GDM1 (cell line): ENCODE data around the gene PWWP2B.

Source experiments
- DNase-seq: peaks from one replicate; lab custom pipeline; 2025; lab: John Stamatoyannopoulos, UW

PWWP2B gene

DNA sequence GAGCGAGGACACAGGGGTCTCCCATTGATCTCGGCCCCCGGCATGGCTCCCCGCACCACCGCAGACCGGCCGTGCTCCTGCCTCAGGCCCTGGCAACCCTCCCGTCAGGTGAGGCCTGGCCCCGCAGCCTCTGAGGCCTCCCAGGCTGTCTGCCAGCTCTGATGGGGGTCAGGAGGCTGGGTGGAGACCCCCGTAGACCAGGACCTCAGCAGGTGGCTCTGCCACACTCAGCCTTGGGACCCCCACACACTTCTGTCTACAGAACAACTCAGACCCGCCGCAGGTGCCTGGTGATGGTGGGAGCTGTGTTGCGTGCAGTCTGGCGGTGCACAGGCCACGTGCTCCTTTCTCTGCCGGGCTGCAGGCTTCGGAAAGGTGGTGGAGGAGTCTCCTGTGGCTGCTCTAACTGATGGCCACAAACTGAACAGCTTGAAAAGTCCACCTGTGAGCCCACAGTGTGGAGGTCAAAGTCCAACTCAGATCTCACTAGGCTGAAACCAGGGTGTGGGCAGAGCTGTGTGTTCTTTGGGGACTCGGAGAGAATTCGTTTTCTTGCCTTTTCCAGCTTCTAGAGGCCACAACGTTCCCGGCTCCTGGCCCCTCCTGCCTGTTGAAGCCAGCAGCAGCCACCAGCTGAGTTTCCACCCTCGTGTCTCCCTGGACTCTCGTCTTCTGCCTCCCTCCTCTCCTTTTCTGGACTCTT is 62.5 kb downstream of the PWWP2B start:
- no peak for DNase-seq

- no peak for DNase-seq
Measured at GRCh38 chr10:132460071-132460470, 63.1 kb downstream of the PWWP2B start.

GRCh38 chr10:132460691-132461090 is 63.7 kb downstream of the PWWP2B start:
- DNase-seq, result no peak

GRCh38 chr10:132461103-132461682 is 64.2 kb downstream of the PWWP2B start:
- no peak for DNase-seq

DNA sequence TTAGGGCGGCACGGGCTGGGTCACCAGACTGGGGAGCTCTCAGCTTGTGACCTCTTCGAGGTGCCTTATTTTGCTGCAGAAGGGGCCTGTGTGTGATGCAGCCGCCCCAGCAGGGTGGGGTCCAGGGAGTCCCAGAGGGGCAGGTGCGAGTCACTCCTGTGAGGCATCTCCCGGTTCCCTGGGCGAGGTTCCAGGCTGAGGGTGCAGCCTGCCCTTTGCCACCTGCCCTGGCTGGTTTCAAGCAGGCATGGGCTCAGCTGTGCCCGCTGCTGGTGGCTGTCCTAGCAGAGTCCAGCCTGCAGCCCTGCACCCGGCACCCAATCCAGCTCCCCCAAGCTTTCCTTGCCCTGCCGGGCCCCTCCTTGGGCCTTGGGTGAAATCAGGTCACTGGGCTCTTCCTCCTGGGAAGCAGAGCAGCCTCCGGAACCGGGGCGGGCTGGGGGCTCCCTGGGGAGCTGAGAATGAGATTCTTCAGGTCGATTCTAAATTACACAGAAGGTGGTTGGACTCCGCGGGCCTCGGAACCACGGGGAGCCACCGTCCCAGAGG is 64.8 kb downstream of the PWWP2B start:
- DNase-seq, result no peak

DNA sequence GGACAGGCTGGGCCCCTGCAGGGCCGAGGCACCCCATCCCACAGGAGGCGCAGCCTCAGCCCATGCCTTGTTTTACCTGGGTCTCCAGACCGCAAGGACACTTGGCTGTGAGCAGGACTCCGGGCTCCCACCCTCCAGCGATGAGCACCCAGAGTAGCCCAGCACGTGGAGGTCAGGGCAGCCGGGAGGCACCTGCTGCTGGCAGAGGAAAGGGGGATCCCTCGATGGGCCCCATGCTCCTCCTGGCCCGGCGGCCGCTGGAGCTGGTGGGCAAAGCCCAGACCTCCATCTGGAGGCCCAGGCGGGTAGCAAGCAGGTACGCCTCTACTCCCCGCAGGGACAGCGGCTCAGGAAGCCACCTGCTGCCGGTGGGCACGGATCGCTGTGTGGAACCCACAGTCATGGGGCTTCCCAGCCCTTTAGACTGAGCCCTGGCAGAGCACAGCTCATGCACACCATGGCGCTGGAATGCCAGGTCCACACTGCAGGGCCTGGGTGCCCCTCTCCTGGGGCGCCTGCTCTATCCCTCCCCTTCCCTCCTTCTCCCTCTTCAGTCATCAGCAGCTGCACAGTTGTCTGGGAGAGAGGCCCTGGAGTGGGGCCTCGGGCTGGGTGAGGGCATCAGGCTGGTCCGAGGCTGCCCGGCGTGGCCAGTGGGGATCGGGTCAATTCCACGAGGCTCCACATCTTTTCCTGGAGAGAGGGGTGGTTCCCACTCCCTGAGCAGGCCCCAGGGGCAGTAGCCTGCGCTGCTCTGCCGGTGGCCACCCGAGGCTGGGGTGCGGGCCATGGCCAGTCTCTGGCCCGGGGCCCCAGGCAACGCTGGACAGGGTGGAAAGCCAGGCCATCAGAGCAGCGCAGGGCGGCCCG is 65.7 kb downstream of the PWWP2B start:
- DNase-seq, result no peak

GRCh38 chr10:132463333-132464255 is 66.6 kb downstream of the PWWP2B start:
- DNase-seq, result no peak

DNA sequence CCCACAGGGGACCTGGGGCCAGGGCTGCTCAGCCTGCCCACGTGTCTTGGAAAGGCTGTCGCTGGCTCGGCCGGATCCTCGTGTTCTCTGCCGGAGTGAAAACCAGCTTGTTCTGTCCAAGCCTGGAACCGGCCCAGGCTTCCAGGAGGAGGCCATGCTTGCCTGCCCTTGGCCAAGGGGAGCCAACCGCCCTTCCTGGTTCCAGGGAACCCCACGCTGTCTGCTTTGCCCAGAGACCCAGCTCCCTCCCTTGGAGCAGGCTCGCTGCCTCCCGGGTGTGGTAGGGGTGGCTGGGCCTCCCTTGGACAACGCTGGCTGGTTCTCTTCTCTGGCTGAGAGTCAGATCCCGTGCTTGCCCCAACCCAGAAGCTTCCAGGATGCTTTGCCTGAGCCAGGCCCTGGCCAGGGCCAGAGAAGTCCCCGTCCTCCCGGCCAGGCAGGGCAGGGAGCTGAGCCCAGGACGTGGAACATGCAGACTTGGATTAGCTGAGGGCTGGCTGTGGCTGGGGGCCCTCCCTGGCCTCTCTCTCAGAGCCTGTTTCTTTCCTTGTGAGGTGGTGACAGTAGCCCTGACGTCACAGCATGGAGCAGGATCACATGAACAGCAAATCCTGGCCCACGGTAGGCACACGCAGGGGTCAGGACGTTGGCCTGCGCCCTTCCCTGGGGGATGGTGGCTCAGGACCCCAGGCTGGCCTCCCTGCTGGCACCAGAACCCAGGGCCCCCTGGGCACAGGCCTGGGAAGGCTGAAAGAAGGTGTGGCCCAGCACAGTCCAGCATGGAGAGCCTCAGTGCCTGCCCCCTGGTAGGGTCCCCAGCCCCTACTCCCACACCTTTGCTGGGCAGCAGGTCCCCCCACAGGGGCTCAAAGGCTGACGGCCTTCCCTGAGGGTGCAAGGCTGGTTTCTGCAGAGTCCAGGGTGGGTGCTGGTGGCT is 67.5 kb downstream of the PWWP2B start:
- DNase-seq, result no peak

DNA sequence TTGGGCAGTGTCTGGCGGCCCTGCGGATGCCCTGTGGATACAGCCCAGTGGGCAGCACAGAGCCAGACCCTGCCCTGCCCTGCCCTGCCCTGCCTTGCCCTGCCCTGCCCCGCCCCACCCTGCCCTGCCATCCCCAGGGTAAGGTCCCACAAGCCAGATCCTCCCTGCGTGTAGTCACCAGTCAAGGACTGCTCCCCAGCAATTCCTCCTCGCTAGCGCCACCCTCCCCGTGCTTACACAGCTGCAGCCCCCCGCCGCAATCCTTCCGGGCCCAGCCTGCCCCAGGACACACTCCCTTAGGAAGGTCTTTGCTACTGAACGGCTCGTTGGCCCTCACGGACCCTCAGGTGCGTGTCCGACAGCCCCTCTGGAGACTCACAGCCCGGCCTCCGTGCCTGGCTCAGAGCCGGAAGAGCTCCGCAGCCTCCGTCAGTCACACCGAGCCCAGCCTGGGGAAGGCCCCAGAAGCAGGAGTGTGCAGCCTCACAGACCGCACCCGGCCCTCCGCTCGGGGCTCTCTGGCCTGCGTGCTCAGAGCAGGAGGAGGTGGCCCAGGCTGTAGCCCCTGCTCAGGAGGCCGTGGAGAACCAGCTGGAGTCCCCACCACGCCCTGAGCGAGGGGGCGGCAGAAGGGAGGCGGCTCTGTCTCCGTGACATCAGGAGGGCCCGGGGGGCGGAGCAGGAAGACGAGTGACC is 68.3 kb downstream of the PWWP2B start:
- no peak for DNase-seq

DNA sequence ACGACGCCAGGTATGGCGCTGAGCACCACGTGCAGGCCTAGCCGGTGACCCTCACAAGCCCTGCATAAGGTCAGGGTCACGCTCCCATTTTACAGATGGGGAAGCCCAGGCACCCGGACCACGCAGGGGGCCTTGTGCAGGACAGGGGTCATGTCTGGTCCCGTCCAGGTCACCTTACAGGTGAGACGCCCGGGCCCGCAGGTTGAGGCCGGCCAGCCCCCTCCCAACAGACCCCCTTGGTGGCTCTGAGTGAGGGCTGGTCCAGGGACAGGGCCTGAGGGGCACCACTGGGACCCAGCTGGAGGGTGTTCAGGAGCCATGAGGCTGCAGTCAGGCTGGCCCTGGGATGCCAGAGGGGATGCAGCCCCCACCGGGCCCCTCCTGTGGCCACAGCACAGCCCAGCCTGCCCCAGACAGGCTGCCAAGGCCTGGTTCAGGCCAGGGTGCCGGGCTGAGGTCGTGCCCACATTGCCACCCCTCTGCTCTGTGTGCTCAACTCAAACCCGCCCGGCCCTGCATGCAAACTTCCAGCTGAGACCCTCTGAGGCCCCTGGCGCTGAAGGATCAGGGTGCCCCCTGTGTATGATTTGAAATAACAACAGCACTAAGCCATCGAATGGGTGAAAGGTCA is 69.0 kb downstream of the PWWP2B start:
- DNase-seq, result no peak

DNA sequence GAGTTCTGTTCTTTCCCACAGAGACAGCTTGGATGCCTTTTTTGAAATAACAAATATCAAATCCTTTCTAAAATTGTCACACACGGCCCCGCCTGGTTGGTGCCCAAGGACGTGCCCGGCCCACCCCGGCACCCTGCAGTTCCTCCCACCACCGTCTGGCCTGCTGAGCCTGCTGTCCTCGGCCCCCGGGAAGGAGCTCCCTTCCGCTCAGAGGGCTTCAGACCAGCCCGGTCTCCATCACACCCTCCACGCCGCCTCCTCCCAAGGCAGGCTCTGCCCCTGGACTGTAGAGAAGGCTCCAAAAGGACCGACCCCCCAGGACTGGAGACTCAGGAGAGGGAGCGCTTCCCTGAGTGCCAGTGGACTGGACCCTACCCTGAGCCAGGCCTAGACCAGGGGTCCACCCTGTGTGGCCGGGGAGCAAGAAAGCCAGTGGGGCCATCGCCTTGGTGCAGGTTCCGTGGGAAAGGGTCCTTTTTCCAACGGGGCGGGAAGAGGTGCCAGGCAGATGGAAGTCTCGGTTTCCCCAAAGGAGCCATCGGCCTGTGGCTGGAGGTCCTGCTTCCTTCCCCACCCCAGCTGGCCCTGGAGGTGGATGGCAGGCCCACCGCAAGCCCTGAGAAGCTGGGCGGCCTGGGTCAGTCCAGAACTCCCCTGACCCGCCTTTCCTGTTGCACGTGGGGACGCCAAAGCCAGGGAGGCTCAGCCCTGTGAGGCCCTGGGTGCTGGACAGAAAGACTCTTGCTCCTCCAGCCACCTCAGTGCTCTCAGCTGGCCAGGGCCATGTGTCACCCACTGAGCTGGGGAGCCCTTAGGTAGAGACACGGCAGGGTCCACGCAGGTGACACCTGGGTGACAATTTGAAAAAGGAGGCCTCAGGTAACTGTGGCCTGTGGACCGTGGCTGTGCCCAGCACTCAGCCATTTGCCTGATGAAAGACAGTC is 69.8 kb downstream of the PWWP2B start:
- no peak for DNase-seq
